GM18909 (cell line): ENCODE results near the gene ANKRD13D.

Experiments
- ATAC-seq: cut with Tn5 transposase; IDR thresholded peaks from one replicate; pipeline ENCODE4 v1.9.1; 2021; ENCODE audit warnings: mild to moderate bottlenecking; ENCODE audit not compliant: unreplicated experiment, poor library complexity

Gene ANKRD13D

GRCh38 chr11:67284811-67285540, 4.1 kb upstream of the ANKRD13D start:
- ATAC-seq, result no peak

GRCh38 chr11:67285541-67286498, 3.3 kb upstream of the ANKRD13D start:
- no peak for ATAC-seq

- no peak for ATAC-seq
Observed at GRCh38 chr11:67286621-67287333, 2.3 kb upstream of the ANKRD13D start.

GRCh38 chr11:67287355-67288197, 1.5 kb upstream of the ANKRD13D start:
- ATAC-seq, result no peak

GRCh38 chr11:67288198-67288451, 978 bp upstream of the ANKRD13D start:
- ATAC-seq, result peak; percentile 6

GRCh38 chr11:67288452-67289225, 464 bp upstream of the ANKRD13D start:
- ATAC-seq, result peak; percentile 74

GRCh38 chr11:67289651-67290479, 762 bp downstream of the ANKRD13D start:
- ATAC-seq, result no peak

- ATAC-seq, result no peak
Observed at GRCh38 chr11:67290801-67291200, 1.7 kb downstream of the ANKRD13D start.

- no peak for ATAC-seq
Observed at GRCh38 chr11:67291481-67292381, 2.6 kb downstream of the ANKRD13D start.

GRCh38 chr11:67292671-67293070, 3.6 kb downstream of the ANKRD13D start:
- ATAC-seq, result no peak

GRCh38 chr11:67293090-67293489, 4.0 kb downstream of the ANKRD13D start:
- no peak for ATAC-seq

GRCh38 chr11:67295846-67296245, 6.7 kb downstream of the ANKRD13D start:
- ATAC-seq, result no peak

GRCh38 chr11:67298786-67299185, 9.7 kb downstream of the ANKRD13D start:
- no peak for ATAC-seq

GRCh38 chr11:67299471-67300191, 10.5 kb downstream of the ANKRD13D start:
- ATAC-seq, result no peak

GRCh38 chr11:67300256-67300755, 11.2 kb downstream of the ANKRD13D start:
- ATAC-seq, result no peak

- no peak for ATAC-seq
Observed at GRCh38 chr11:67300756-67301312, 11.7 kb downstream of the ANKRD13D start.
